Esophagus muscularis mucosa (tissue), 4 donors: Measurements from ENCODE around the gene UBE2V1.

Experiments used
- CTCF ChIP-seq, 3 experiments: fragments of 200-600 bp in 2 of 3; fragments of 450-650 bp in 1 of 3; sonication (generic) in 2 of 3; IDR thresholded peaks; one replicate each; pipeline ENCODE4 v1.5.1; 2017 to 2019; ENCODE audit warnings: antibody characterized with exemption in 3 of 3, mild to moderate bottlenecking in 2 of 3, moderate library complexity in 1 of 3
- EP300 ChIP-seq: sonication (generic); formaldehyde crosslinking; IDR thresholded peaks from one replicate; pipeline ENCODE4 v1.6.1; 2017; ENCODE audit warnings: antibody characterized with exemption
- POLR2A ChIP-seq: fragments of 450-650 bp; IDR thresholded peaks from one replicate; pipeline ENCODE4 v1.6.1; 2017; ENCODE audit warnings: antibody characterized with exemption, moderate library complexity, mild to moderate bottlenecking, low read depth
- POLR2AphosphoS5 ChIP-seq, 2 donors: sonication (generic); formaldehyde crosslinking; IDR thresholded peaks; one replicate each; pipeline ENCODE4 v1.6.1; 2017; ENCODE audit warnings: antibody characterized with exemption in 2 of 2

DNA sequence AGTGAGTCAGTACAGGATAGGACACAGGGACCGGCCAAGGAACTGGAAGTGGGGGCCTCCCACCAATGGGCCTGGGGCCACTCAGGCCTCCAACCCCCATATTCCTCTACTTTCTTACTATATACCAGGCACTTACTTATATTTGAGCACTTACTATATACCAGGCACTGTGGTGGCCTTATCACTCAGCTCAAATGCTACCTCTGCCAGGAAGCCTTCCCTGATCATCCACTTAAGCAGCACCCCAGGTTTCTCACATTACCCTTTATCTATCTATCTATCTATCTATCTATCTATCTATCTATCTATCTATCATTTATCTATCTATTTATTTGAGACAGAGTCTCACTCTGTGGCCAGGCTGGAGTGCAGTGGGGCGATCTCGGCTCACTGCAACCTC is 12.3 kb upstream of the UBE2V1 start:
- TF ChIP-seq CTCF (IDR thresholded peaks at IDR 0.05) (no peak), POLR2A (no peak), POLR2AphosphoS5 (IDR thresholded peaks at IDR 0.05) (no peak), EP300 (no peak)
